Thyroid gland (tissue), 4 donors: ENCODE data around the gene SLAMF7. TPM values are rescaled to one million over a fixed set of nuclear protein-coding genes. Genes with fewer than 3 reads are reported as not detected.
"Not testable (repeated sequence)": the region's sequence is repeated elsewhere in the genome, so short reads cannot be mapped to it uniquely, and the experiment has no call there.

Source experiments
- DNase-seq, 2 donors: peaks; one replicate each; pipeline ENCODE4 v3.0.0-alpha.2; 2019
- H3K27ac ChIP-seq, 3 donors: fragments of 200-600 bp; sonication (generic); 1 replicate in 2 of 3; 2 replicates in 1 of 3; pipeline ENCODE4 v1.5.1; 2016 to 2019; ENCODE audit warnings: mild to moderate bottlenecking in 1 of 3, moderate library complexity in 1 of 3
- H3K27me3 ChIP-seq: fragments of 200-600 bp; sonication (generic); one replicate; pipeline ENCODE4 v1.5.1; 2019
- H3K36me3 ChIP-seq, 2 donors: fragments of 200-600 bp; sonication (generic); one replicate each; pipeline ENCODE4 v1.5.1; 2016 to 2019
- H3K4me1 ChIP-seq, 2 donors: fragments of 200-600 bp; sonication (generic); one replicate each; pipeline ENCODE4 v1.5.1; 2017 to 2019
- H3K4me3 ChIP-seq, 3 donors: fragments of 200-600 bp; sonication (generic); replicated peaks in 1 of 3; 1 replicate in 2 of 3; 2 replicates in 1 of 3; pipeline ENCODE4 v1.5.1; 2016; ENCODE audit warnings: mild to moderate bottlenecking in 1 of 3
- H3K9me3 ChIP-seq: fragments of 200-600 bp; sonication (generic); one replicate; pipeline ENCODE4 v1.5.1; 2017
- CTCF ChIP-seq, 6 experiments: fragments of 200-600 bp in 3 of 6; fragments of 450-650 bp in 3 of 6; sonication (generic) in 3 of 6; IDR thresholded peaks; one replicate each; pipeline ENCODE4 v1.5.1; 2016 to 2019; ENCODE audit warnings: antibody characterized with exemption in 6 of 6, mild to moderate bottlenecking in 2 of 6, inconsistent platforms in 1 of 6, moderate library complexity in 1 of 6
- POLR2A ChIP-seq, 2 donors: fragments of 450-650 bp; IDR thresholded peaks; one replicate each; pipeline ENCODE4 v1.6.1; 2017; ENCODE audit warnings: antibody characterized with exemption in 2 of 2, mild to moderate bottlenecking in 2 of 2, moderate library complexity in 1 of 2
- WGBS, 2 donors: methylation state at CpG; one replicate each; pipeline ENCODE4 v1.1.5; 2017; 5-methylcytosine and 5-hydroxymethylcytosine counted together
- intact Hi-C: fragments of 100-400 bp; cut with DNase I; formaldehyde crosslinking; loops from one replicate; pipeline ENCODE4 v1.15.1; 2023
- total RNA-seq, 4 donors: library from RNA; depleted of rRNA; stranded (reverse); fragments of >200 nt; gene quantifications; one replicate each; pipeline ENCODE4 v1.2.3, GENCODE V29; 2016

SLAMF7 gene
- total RNA-seq, result under 1 TPM; 0.22 to 0.93 (median 0.37) TPM

GRCh38 chr1:160739098-160739511 is at the start of gene SLAMF7:
TSS of gene SLAMF7 (plus strand) at chr1:160739247. CDS start at chr1:160739302, 55 bp downstream.
- no peaks in the 10 kb centered on the region for H3K36me3 ChIP-seq
- WGBS, 2 donors, result 78 to 87% methylated on average over 5 of the region's 5 CpGs
- TF ChIP-seq POLR2A (IDR thresholded peaks at IDR 0.05), result no peak
- TF ChIP-seq CTCF (IDR thresholded peaks at IDR 0.05), result no peak
- H3K27me3 ChIP-seq, result no peaks in the 10 kb centered on the region
- H3K27ac ChIP-seq, result no peak within 1 kb of the TSS
- no peak within 1 kb of the TSS for H3K4me3 ChIP-seq
- H3K9me3 ChIP-seq, result no peaks in the 10 kb centered on the region
- intact Hi-C loops, result no loop called here
- no peaks in the 10 kb centered on the region for H3K4me1 ChIP-seq
- DNase-seq, result no peak

- H3K27me3 ChIP-seq, DNase-seq, H3K27ac ChIP-seq, H3K36me3 ChIP-seq, H3K4me1 ChIP-seq, H3K4me3 ChIP-seq, intact Hi-C loops, H3K9me3 ChIP-seq: not testable (repeated sequence)
- WGBS, 2 donors, result 92% methylated on average over 10 of the region's 10 CpGs
Observed at GRCh38 chr1:160692390-160692789, 46.7 kb upstream of the SLAMF7 start.

GRCh38 chr1:160702100-160702499 is 36.9 kb upstream of the SLAMF7 start:
- no peak for DNase-seq
- Histone ChIP-seq H3K9me3 (no peaks in the 10 kb centered on the region), H3K4me3 (no peak overlapping the region), H3K27me3 (no peaks in the 10 kb centered on the region), H3K4me1 (no peaks in the 10 kb centered on the region), H3K36me3 (no peaks in the 10 kb centered on the region), H3K27ac (no peak overlapping the region)
- intact Hi-C loops, result no loop called here
- no peak for TF ChIP-seq CTCF (IDR thresholded peaks at IDR 0.05)
- TF ChIP-seq POLR2A (IDR thresholded peaks at IDR 0.05), result no peak
- WGBS, 2 donors, result 84 to 88% methylated on average over 5 of the region's 5 CpGs

GRCh38 chr1:160704250-160704649 is 34.8 kb upstream of the SLAMF7 start:
- no peaks in the 10 kb centered on the region for H3K27me3 ChIP-seq
- DNase-seq, result no peak
- WGBS, 2 donors, result 77 to 82% methylated on average over 4 of the region's 4 CpGs
- no peaks in the 10 kb centered on the region for H3K4me1 ChIP-seq
- H3K4me3 ChIP-seq, result no peak overlapping the region
- intact Hi-C loops, result no loop called here
- no peaks in the 10 kb centered on the region for H3K9me3 ChIP-seq
- no peaks in the 10 kb centered on the region for H3K36me3 ChIP-seq
- TF ChIP-seq CTCF (IDR thresholded peaks at IDR 0.05), result no peak
- no peak overlapping the region for H3K27ac ChIP-seq

GRCh38 chr1:160705212-160705621 is 33.8 kb upstream of the SLAMF7 start:
- H3K27ac ChIP-seq, intact Hi-C loops, H3K4me1 ChIP-seq, H3K9me3 ChIP-seq, H3K4me3 ChIP-seq, DNase-seq, H3K36me3 ChIP-seq, H3K27me3 ChIP-seq: not testable (repeated sequence)
- 84 to 85% methylated on average over 3 of the region's 3 CpGs for WGBS, 2 donors

- TF ChIP-seq POLR2A (IDR thresholded peaks at IDR 0.05), result no peak
- no peak for TF ChIP-seq CTCF (IDR thresholded peaks at IDR 0.05)
- no peaks in the 10 kb centered on the region for H3K9me3 ChIP-seq
- H3K27me3 ChIP-seq, result no peaks in the 10 kb centered on the region
- no peak overlapping the region for H3K4me3 ChIP-seq
- no peak for DNase-seq
- no peaks in the 10 kb centered on the region for H3K4me1 ChIP-seq
- H3K36me3 ChIP-seq, result no peaks in the 10 kb centered on the region
- intact Hi-C loops, result no loop called here
- H3K27ac ChIP-seq, result no peak overlapping the region
Observed at GRCh38 chr1:160705742-160706141, 33.3 kb upstream of the SLAMF7 start.
